ENCODE data around the gene GAL3ST1.
"Not testable (repeated sequence)": the region's sequence is repeated elsewhere in the genome, so short reads cannot be mapped to it uniquely, and the experiment has no call there.

GAL3ST1 gene

DNA sequence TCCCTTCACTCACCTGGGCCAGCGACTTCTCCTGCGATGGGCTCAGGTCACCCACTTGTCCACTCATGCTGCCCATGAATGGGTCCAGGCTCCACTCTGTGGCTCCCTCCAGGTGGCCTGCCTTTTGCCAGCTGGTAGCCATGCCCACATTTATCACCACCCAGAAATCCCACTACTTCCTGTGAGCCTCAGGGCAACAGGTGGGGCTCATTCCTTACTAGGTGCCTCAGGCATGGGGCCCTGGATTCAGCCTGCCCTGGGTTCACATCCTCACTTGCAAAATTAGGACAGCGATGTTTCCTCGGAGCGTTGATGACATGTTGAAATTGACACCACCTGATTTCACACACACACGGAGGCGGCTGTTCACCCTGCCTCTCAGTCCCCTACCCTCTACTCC lies 27.8 kb downstream of the GAL3ST1 start, which contains the start of gene SEC14L6:
SEC14L6 (minus strand) TSS at position 126 of the 400 bp plus-strand sequence; CDS start at position 67, 59 bp downstream.
- Histone ChIP-seq H3K27ac (no peak within 1 kb of the TSS), H3K36me3 (no peaks in the 10 kb centered on the region), H3K27me3 (peaks cover 44% of the 10 kb centered on the region), H3K9me3 (no peaks in the 10 kb centered on the region), H3K4me1 (ENCODE audit: control insufficient read depth in 1 of 2, insufficient read depth in 1 of 2, low read depth in 1 of 2, low read length in 1 of 2) (no peaks in the 10 kb centered on the region), H3K4me3 (ENCODE audit: low read depth in 1 of 2, low read length in 1 of 2) (no peak within 1 kb of the TSS)
- TF ChIP-seq, protein P1, sequence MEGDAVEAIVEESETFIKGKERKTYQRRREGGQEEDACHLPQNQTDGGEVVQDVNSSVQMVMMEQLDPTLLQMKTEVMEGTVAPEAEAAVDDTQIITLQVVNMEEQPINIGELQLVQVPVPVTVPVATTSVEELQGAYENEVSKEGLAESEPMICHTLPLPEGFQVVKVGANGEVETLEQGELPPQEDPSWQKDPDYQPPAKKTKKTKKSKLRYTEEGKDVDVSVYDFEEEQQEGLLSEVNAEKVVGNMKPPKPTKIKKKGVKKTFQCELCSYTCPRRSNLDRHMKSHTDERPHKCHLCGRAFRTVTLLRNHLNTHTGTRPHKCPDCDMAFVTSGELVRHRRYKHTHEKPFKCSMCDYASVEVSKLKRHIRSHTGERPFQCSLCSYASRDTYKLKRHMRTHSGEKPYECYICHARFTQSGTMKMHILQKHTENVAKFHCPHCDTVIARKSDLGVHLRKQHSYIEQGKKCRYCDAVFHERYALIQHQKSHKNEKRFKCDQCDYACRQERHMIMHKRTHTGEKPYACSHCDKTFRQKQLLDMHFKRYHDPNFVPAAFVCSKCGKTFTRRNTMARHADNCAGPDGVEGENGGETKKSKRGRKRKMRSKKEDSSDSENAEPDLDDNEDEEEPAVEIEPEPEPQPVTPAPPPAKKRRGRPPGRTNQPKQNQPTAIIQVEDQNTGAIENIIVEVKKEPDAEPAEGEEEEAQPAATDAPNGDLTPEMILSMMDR (IDR thresholded peaks at IDR 0.05): no peak

DNA sequence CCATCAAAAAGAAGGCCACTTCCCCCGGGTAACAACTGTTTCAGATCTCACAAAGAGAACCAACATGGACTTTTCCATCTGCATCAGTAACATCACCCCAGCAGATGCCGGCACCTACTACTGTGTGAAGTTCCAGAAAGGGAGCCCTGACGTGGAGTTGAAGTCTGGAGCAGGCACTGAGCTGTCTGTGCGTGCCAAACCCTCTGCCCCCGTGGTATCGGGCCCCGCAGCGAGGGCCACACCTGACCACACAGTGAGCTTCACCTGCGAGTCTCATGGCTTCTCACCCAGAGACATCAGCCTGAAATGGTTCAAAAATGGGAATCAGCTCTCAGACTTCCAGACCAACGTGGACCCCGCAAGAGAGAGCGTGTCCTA lies 31.7 kb downstream of the GAL3ST1 start:
- Histone ChIP-seq H3K36me3 (no peaks in the 10 kb centered on the region), H3K27ac (no peak overlapping the region), H3K4me3 (ENCODE audit: low read depth in 1 of 2, low read length in 1 of 2) (no peak overlapping the region), H3K9me3 (no peaks in the 10 kb centered on the region), H3K27me3 (peaks cover 72% of the 10 kb centered on the region), H3K4me1 (ENCODE audit: control insufficient read depth in 1 of 2, insufficient read depth in 1 of 2, low read depth in 1 of 2, low read length in 1 of 2) (no peaks in the 10 kb centered on the region)
- TF ChIP-seq, protein P1 (IDR thresholded peaks at IDR 0.05): no peak

DNA sequence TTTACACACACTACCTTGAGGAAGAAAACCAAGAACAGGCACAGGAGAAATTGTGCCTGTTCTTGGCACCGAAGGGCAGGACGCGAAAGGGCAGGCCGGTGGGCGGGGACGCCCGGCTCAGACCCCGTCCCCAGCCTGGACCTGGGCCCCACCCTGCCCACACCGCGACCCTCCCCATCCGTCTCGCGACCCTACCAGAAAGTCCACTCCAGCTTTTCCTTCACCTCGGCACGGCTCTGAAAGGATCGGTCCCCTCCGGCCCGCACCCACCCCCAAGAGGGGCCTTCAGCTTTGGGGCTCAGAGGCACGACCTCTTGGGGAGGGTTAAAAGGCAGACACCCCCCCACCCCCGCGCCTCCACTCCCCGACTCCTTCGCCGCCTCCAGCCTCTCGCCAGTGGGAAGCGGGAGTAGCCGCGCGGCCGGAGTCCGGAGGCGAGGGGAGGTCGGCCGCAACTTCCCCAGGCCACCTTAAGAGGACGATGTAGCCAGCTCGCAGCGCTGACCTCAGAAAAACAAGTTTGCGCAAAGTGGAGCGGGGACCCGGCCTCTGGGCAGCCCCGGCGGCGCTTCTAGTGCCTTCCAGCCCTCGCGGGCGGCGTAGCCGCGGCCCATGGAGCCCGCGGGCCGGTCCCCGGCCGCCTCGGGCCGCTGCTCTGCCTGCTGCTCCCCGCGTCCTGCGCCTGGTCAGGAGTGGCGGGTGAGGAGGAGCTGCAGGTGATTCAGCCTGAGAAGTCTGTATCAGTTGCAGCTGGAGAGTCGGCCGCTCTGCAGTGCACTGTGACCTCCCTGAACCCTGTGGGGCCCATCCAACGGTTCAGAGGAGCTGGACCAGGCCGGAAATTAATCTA lies 32.3 kb downstream of the GAL3ST1 start:
- H3K9me3 ChIP-seq: no peaks in the 10 kb centered on the region
- no peaks in the 10 kb centered on the region for H3K36me3 ChIP-seq
- peaks cover 72% of the 10 kb centered on the region for H3K27me3 ChIP-seq
- no peaks in the 10 kb centered on the region for H3K4me1 ChIP-seq (ENCODE audit: control insufficient read depth in 1 of 2, insufficient read depth in 1 of 2, low read depth in 1 of 2, low read length in 1 of 2)
- TF ChIP-seq, protein P1 (IDR thresholded peaks at IDR 0.05): no peak
- H3K4me3 ChIP-seq (ENCODE audit: low read depth in 1 of 2, low read length in 1 of 2): no peak overlapping the region
- H3K27ac ChIP-seq: no peak overlapping the region

DNA sequence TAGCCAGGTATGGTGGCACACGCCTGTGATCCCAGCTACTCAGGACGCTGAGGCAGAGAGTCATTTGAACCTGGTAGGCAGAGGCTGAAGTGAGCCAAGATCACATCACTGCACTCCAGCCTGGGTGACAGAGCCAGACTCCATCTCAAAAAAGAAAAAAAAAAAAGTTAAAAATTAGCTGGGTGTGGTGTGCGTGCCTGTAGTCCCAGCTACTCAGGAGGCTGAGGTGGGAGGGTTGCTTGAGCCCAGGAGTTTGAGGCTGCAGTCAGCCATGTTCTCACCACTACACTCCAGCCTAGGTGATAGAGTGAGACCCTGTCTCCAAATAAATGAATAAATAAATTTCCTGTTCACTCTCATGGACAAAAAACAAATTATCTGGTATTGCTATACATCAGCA lies 33.0 kb downstream of the GAL3ST1 start:
- not testable (repeated sequence) for H3K27ac ChIP-seq; H3K4me1 ChIP-seq (ENCODE audit: control insufficient read depth in 1 of 2, insufficient read depth in 1 of 2, low read depth in 1 of 2, low read length in 1 of 2); H3K36me3 ChIP-seq; H3K9me3 ChIP-seq; H3K4me3 ChIP-seq (ENCODE audit: low read depth in 1 of 2, low read length in 1 of 2)
- H3K27me3 ChIP-seq: peaks cover 72% of the 10 kb centered on the region

DNA sequence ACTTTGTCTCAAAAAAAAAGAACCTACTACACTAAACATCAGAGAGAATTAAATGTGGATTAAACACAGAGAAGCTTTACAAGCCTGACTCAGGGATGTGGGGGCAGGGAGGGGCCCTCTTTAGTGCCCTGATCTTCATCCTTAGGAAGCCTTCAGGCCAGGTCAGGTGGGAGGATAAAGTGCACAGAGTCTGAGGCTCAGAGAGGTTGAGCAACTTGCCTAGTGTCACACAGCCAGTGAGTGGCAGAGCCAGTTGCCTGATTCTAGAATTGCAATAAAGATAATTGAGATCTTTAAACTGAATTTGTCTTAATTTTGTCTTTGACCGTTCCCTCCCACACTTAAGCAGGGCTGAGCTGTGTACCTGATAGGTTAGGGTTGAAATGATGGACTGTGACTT lies 35.1 kb downstream of the GAL3ST1 start:
- H3K36me3 ChIP-seq: no peaks in the 10 kb centered on the region
- TF ChIP-seq, protein P1 (IDR thresholded peaks at IDR 0.05): no peak
- H3K4me3 ChIP-seq (ENCODE audit: low read depth in 1 of 2, low read length in 1 of 2): no peak overlapping the region
- no peak overlapping the region for H3K27ac ChIP-seq
- H3K4me1 ChIP-seq (ENCODE audit: control insufficient read depth in 1 of 2, insufficient read depth in 1 of 2, low read depth in 1 of 2, low read length in 1 of 2): no peaks in the 10 kb centered on the region
- H3K9me3 ChIP-seq: no peaks in the 10 kb centered on the region
- H3K27me3 ChIP-seq: peaks cover 61% of the 10 kb centered on the region

DNA sequence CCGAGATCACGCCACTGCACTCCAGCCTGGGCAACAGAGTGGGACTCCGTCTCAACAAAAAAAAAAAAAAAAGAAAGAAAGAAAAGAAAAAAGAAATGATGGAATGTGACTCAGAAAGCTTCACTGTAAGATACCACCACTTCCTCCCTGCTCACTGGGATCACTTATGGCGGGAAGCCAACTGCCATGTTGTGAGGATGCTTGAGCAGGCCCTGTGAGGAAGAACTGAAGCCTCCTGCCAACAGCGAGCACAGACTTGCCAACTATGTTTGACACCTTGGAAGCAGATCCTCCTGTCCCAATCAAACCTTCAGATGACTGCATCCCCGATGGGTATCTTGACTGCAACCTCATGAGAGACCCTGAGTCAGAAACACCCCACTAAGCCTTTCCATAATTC lies 36.2 kb downstream of the GAL3ST1 start:
- Histone ChIP-seq H3K27ac (no peak overlapping the region), H3K27me3 (peaks cover 50% of the 10 kb centered on the region), H3K4me3 (ENCODE audit: low read depth in 1 of 2, low read length in 1 of 2) (no peak overlapping the region), H3K9me3 (no peaks in the 10 kb centered on the region), H3K4me1 (ENCODE audit: control insufficient read depth in 1 of 2, insufficient read depth in 1 of 2, low read depth in 1 of 2, low read length in 1 of 2) (no peaks in the 10 kb centered on the region), H3K36me3 (no peaks in the 10 kb centered on the region)
- TF ChIP-seq, protein P1 (IDR thresholded peaks at IDR 0.05): no peak

All from neutrophil (primary cell).